ENCODE results near the gene LRRC37B. TPM values are rescaled to one million over a fixed set of nuclear protein-coding genes. Genes with fewer than 3 reads are reported as not detected.
"Not testable (repeated sequence)": the region's sequence is repeated elsewhere in the genome, so short reads cannot be mapped to it uniquely, and the experiment has no call there.

Gene LRRC37B
- total and polyA plus RNA-seq, 2 donors (not counting 1 experiment from before 2014, with no cell fraction given): 16.3 to 40.6 TPM

- H3K36me3 ChIP-seq (replicated peaks in 1 of 2; ENCODE audit: control extremely low read depth in 1 of 2, control insufficient read depth in 1 of 2, extremely low read depth in 1 of 2, insufficient read depth in 2 of 2, low read length in 1 of 2); H3K4me2 ChIP-seq (replicated peaks; ENCODE audit: low read depth, low read length, poor library complexity, severe bottlenecking); ATAC-seq (ENCODE audit: low read depth); H3K9ac ChIP-seq (ENCODE audit: low read length); H3K79me2 ChIP-seq (ENCODE audit: control insufficient read depth, insufficient read depth, low read length); H3K27ac Mint-ChIP-seq; H3K9me3 ChIP-seq (ENCODE audit: control extremely low read depth in 1 of 3, control insufficient read depth in 2 of 3, insufficient read depth in 1 of 3, low read length in 2 of 3); POLR2A ChIA-PET; H3K27ac ChIP-seq (ENCODE audit: low read length in 2 of 2); H3K27me3 ChIP-seq (replicated peaks in 1 of 4; ENCODE audit: control extremely low read depth in 1 of 4, control insufficient read depth in 3 of 4, insufficient read depth in 4 of 4, low read length in 3 of 4); H3K9me3 Mint-ChIP-seq (ENCODE audit: insufficient read depth); DNase-seq; H3K4me1 ChIP-seq (ENCODE audit: control insufficient read depth in 2 of 2, insufficient read depth in 2 of 2, low read length in 2 of 2); H3K27me3 Mint-ChIP-seq; H4K20me1 ChIP-seq (ENCODE audit: control insufficient read depth, insufficient read depth, low read length, poor library complexity, severe bottlenecking); H2AFZ ChIP-seq (ENCODE audit: insufficient read depth, low read depth, low read length, poor library complexity, severe bottlenecking); intact Hi-C loops (cut with micrococcal nuclease); H3K4me1 Mint-ChIP-seq; H3K4me3 Mint-ChIP-seq; H3K4me3 ChIP-seq (ENCODE audit: control extremely low read depth in 1 of 5, extremely low read depth in 1 of 5, insufficient read depth in 1 of 5, low read depth in 2 of 5, low read length in 4 of 5): not testable (repeated sequence)
- CTCF ChIA-PET: interaction anchor here (0.6 kb wide), 1 partner anchor 1747 kb away, joined by 3 read pairs; no protein-coding TSS in a partner anchor
- WGBS (ENCODE audit: insufficient coverage): no CpG with 5 or more reads among the region's 4 CpGs
Observed at GRCh38 chr17:32073131-32073530, 65.9 kb downstream of the LRRC37B start.

DNA sequence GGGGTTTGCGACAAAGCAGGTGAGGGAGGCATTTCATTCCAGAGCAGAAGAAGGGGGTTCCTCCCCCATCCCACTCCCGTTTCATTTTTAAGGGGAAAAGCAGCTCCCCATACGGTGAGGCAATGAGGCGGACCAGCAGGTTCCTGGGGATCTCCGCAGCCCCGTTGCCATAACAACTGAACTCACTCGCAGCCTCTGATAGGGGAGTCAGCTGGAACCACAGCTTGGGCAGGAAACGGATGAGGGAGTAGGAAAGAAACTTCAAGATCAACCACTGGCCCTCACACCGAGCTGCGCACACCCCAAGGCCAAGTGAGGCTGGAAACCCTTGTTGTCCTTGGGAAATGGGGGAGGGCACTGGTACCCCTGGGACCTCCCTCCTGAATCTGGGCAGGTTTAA is 72.6 kb downstream of the LRRC37B start:
- H3K27me3 Mint-ChIP-seq; H3K36me3 ChIP-seq (replicated peaks in 1 of 2; ENCODE audit: control extremely low read depth in 1 of 2, control insufficient read depth in 1 of 2, extremely low read depth in 1 of 2, insufficient read depth in 2 of 2, low read length in 1 of 2); H3K27ac Mint-ChIP-seq; H3K9ac ChIP-seq (ENCODE audit: low read length); H3K4me2 ChIP-seq (replicated peaks; ENCODE audit: low read depth, low read length, poor library complexity, severe bottlenecking); H2AFZ ChIP-seq (ENCODE audit: insufficient read depth, low read depth, low read length, poor library complexity, severe bottlenecking); H3K9me3 ChIP-seq (ENCODE audit: control extremely low read depth in 1 of 3, control insufficient read depth in 2 of 3, insufficient read depth in 1 of 3, low read length in 2 of 3); H3K79me2 ChIP-seq (ENCODE audit: control insufficient read depth, insufficient read depth, low read length); H3K9me3 Mint-ChIP-seq (ENCODE audit: insufficient read depth); H3K4me1 Mint-ChIP-seq; intact Hi-C loops (cut with micrococcal nuclease); POLR2A ChIA-PET; H4K20me1 ChIP-seq (ENCODE audit: control insufficient read depth, insufficient read depth, low read length, poor library complexity, severe bottlenecking); H3K27me3 ChIP-seq (replicated peaks in 1 of 4; ENCODE audit: control extremely low read depth in 1 of 4, control insufficient read depth in 3 of 4, insufficient read depth in 4 of 4, low read length in 3 of 4); CTCF ChIA-PET; H3K27ac ChIP-seq (ENCODE audit: low read length in 2 of 2): not testable (repeated sequence)
- H3K4me3 Mint-ChIP-seq: peak overlapping the region; percentile 47
- 0% methylated on average over 1 of the region's 10 CpGs for WGBS (ENCODE audit: insufficient coverage)
- peak; percentile 61 for ATAC-seq (ENCODE audit: low read depth)
- peaks cover 3 to 11% of the 10 kb centered on the region in 2 donors for H3K4me1 ChIP-seq (ENCODE audit: control insufficient read depth in 2 of 2, insufficient read depth in 2 of 2, low read length in 2 of 2)
- DNase-seq: peak; percentile 72
- H3K4me3 ChIP-seq (ENCODE audit: control extremely low read depth in 1 of 5, extremely low read depth in 1 of 5, insufficient read depth in 1 of 5, low read depth in 2 of 5, low read length in 4 of 5): peak overlapping the region in 1 of 5 experiments; percentile 19

- H3K4me1 ChIP-seq (ENCODE audit: control insufficient read depth in 2 of 2, insufficient read depth in 2 of 2, low read length in 2 of 2): peaks cover 3 to 11% of the 10 kb centered on the region in 2 donors
- peak overlapping the region; percentile 87 for H2AFZ ChIP-seq (ENCODE audit: insufficient read depth, low read depth, low read length, poor library complexity, severe bottlenecking)
- H3K9me3 ChIP-seq (ENCODE audit: control extremely low read depth in 1 of 3, control insufficient read depth in 2 of 3, insufficient read depth in 1 of 3, low read length in 2 of 3); POLR2A ChIA-PET; H3K27ac Mint-ChIP-seq; H3K4me1 Mint-ChIP-seq; H3K36me3 ChIP-seq (replicated peaks in 1 of 2; ENCODE audit: control extremely low read depth in 1 of 2, control insufficient read depth in 1 of 2, extremely low read depth in 1 of 2, insufficient read depth in 2 of 2, low read length in 1 of 2); H3K79me2 ChIP-seq (ENCODE audit: control insufficient read depth, insufficient read depth, low read length); H3K27ac ChIP-seq (ENCODE audit: low read length in 2 of 2); CTCF ChIA-PET; ATAC-seq (ENCODE audit: low read depth); H3K27me3 Mint-ChIP-seq; H4K20me1 ChIP-seq (ENCODE audit: control insufficient read depth, insufficient read depth, low read length, poor library complexity, severe bottlenecking); intact Hi-C loops (cut with micrococcal nuclease); H3K9me3 Mint-ChIP-seq (ENCODE audit: insufficient read depth); H3K27me3 ChIP-seq (replicated peaks in 1 of 4; ENCODE audit: control extremely low read depth in 1 of 4, control insufficient read depth in 3 of 4, insufficient read depth in 4 of 4, low read length in 3 of 4): not testable (repeated sequence)
- peak overlapping the region in 4 of 5 experiments; percentile 44 to 57 (median 52) for H3K4me3 ChIP-seq (ENCODE audit: control extremely low read depth in 1 of 5, extremely low read depth in 1 of 5, insufficient read depth in 1 of 5, low read depth in 2 of 5, low read length in 4 of 5)
- 3% methylated on average over 9 of the region's 17 CpGs for WGBS (ENCODE audit: insufficient coverage)
- H3K9ac ChIP-seq (ENCODE audit: low read length): peak overlapping the region; percentile 57
- H3K4me2 ChIP-seq (replicated peaks; ENCODE audit: low read depth, low read length, poor library complexity, severe bottlenecking): peak overlapping the region; percentile 64
- H3K4me3 Mint-ChIP-seq: peak overlapping the region; percentile 39
- peak; percentile 17 for DNase-seq
Observed at GRCh38 chr17:32083550-32083979, 76.4 kb downstream of the LRRC37B start.

DNA sequence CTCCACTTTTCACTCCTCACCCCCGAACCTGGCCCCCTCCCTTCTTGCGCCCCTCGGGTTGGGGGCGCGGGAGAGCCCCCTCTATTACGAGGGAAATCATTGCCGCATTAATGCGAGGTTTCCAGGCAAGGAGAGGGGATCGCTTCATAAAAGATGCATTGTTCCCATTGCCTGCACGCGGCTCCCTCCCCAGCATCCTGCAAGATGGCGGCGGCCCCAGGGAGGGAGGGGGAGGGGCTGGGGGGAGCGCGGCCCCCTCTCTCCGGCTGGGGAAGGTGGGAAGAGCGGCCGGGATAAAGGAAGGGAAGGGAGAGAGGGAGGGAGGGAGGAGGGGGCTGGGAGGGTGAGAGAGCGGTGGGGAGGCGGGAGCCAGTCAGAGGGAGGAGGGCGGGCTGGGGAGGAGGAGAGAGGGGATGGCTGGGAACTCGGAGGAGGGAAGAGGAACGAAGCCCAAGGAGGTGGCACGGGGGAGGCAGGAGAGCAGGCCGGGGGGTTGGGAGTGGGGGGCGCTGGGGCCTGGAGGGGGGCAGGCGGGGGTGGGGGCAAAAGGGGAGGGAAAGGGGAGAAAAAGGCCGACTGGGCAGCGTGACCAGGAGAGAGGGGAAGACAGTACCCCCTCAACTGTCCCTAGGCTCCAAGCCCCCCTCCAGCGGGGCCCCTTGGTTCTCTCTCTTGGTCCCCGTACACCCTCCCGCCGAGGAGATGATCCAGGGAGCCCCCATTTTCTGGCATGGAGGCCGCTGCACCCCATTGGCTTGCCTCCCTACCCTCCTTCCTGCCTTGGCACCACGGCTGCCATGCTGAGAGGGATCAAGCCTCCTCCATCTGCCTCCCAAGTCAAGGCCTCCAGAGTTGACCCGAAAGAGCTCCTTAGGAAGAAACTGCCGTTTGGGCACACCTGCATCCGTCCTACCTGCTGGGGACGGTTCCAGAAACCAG is 77.1 kb downstream of the LRRC37B start:
- ATAC-seq (ENCODE audit: low read depth): peak; percentile 55
- H3K27ac Mint-ChIP-seq; H3K4me1 Mint-ChIP-seq; H3K79me2 ChIP-seq (ENCODE audit: control insufficient read depth, insufficient read depth, low read length); POLR2A ChIA-PET; H3K9me3 ChIP-seq (ENCODE audit: control extremely low read depth in 1 of 3, control insufficient read depth in 2 of 3, insufficient read depth in 1 of 3, low read length in 2 of 3); H3K27ac ChIP-seq (ENCODE audit: low read length in 2 of 2); intact Hi-C loops (cut with micrococcal nuclease); H4K20me1 ChIP-seq (ENCODE audit: control insufficient read depth, insufficient read depth, low read length, poor library complexity, severe bottlenecking); H3K9me3 Mint-ChIP-seq (ENCODE audit: insufficient read depth); H3K27me3 Mint-ChIP-seq; CTCF ChIA-PET; H3K36me3 ChIP-seq (replicated peaks in 1 of 2; ENCODE audit: control extremely low read depth in 1 of 2, control insufficient read depth in 1 of 2, extremely low read depth in 1 of 2, insufficient read depth in 2 of 2, low read length in 1 of 2); H3K27me3 ChIP-seq (replicated peaks in 1 of 4; ENCODE audit: control extremely low read depth in 1 of 4, control insufficient read depth in 3 of 4, insufficient read depth in 4 of 4, low read length in 3 of 4): not testable (repeated sequence)
- peak overlapping the region; percentile 60 for H3K4me3 Mint-ChIP-seq
- H2AFZ ChIP-seq (ENCODE audit: insufficient read depth, low read depth, low read length, poor library complexity, severe bottlenecking): peak overlapping the region; percentile 87
- peaks cover 3 to 11% of the 10 kb centered on the region in 2 donors for H3K4me1 ChIP-seq (ENCODE audit: control insufficient read depth in 2 of 2, insufficient read depth in 2 of 2, low read length in 2 of 2)
- peak overlapping the region; percentile 64 for H3K4me2 ChIP-seq (replicated peaks; ENCODE audit: low read depth, low read length, poor library complexity, severe bottlenecking)
- peak overlapping the region; percentile 57 for H3K9ac ChIP-seq (ENCODE audit: low read length)
- WGBS (ENCODE audit: insufficient coverage): no CpG with 5 or more reads among the region's 39 CpGs
- peak overlapping the region in 4 of 5 experiments; percentile 44 to 57 (median 52) for H3K4me3 ChIP-seq (ENCODE audit: control extremely low read depth in 1 of 5, extremely low read depth in 1 of 5, insufficient read depth in 1 of 5, low read depth in 2 of 5, low read length in 4 of 5)
- peak; percentile 19 for DNase-seq

Data from B cell (primary cell).